H1 (cell line): ENCODE measurements around the gene STEEP1. TPM values are rescaled to one million over a fixed set of nuclear protein-coding genes. Genes with fewer than 3 reads are reported as not detected.

ENCODE experiments used
- CTCF ChIA-PET: fragments of 300-600 bp; sonication (Branson Sonifier 250); formaldehyde crosslinking; loops from one replicate; lab custom pipeline; 2021; ENCODE audit not compliant: partially characterized antibody; lab: Charles Lee
- POLR2A ChIA-PET: fragments of 300-600 bp; sonication (Branson Sonifier 250); formaldehyde crosslinking; loops from one replicate; lab custom pipeline; 2021; ENCODE audit warnings: inconsistent platforms; ENCODE audit not compliant: partially characterized antibody; lab: Charles Lee
- DNase-seq, 2 experiments: peaks; one replicate each; pipeline versions ENCODE4 v3.0.0 to v3.0.0-alpha.2; 2010 to 2022; ENCODE audit warnings: low spot score in 2 of 2, low read depth in 1 of 2, mixed read lengths in 1 of 2
- FAIRE-seq: peaks from 2 replicates; lab custom pipeline; 2011; peaks lifted over from hg19 to GRCh38; lab: Jason Lieb, UNC
- H2AFZ ChIP-seq: 2 replicates; pipeline ENCODE4 v1.8.1; 2012; ENCODE audit warnings: low read length, inconsistent platforms
- H2AK5ac ChIP-seq: 2 replicates; pipeline ENCODE4 v1.6.1; 2013; ENCODE audit warnings: low read depth, low read length
- H2BK120ac ChIP-seq: replicated peaks from 2 replicates; pipeline ENCODE3; 2013; ENCODE audit warnings: low read depth, low read length, inconsistent platforms
- H2BK12ac ChIP-seq: 2 replicates; pipeline ENCODE4 v1.6.1; 2013; ENCODE audit warnings: low read depth, low read length
- H2BK15ac ChIP-seq: 2 replicates; pipeline ENCODE4 v1.6.1; 2013; ENCODE audit warnings: low read length
- H2BK20ac ChIP-seq: 2 replicates; pipeline ENCODE4 v1.6.1; 2013; ENCODE audit warnings: low read length
- H2BK5ac ChIP-seq: 2 replicates; pipeline ENCODE4 v1.6.1; 2013; ENCODE audit warnings: low read depth, low read length
- H3K14ac ChIP-seq: 2 replicates; pipeline ENCODE4 v1.6.1; 2013; ENCODE audit warnings: inconsistent platforms; ENCODE audit not compliant: insufficient read length
- H3K18ac ChIP-seq: 2 replicates; pipeline ENCODE4 v1.6.1; 2013; ENCODE audit warnings: low read length; ENCODE audit errors: extremely low read depth
- H3K23ac ChIP-seq: 2 replicates; pipeline ENCODE4 v1.6.1; 2013; ENCODE audit warnings: inconsistent platforms; ENCODE audit not compliant: insufficient read length
- H3K23me2 ChIP-seq: 2 replicates; pipeline ENCODE4 v1.6.1; 2013; ENCODE audit warnings: low read depth, low read length
- H3K27ac ChIP-seq: 2 replicates; pipeline ENCODE4 v1.6.1; 2011; ENCODE audit warnings: low read depth, low read length, inconsistent platforms
- H3K27me3 ChIP-seq, 4 experiments: replicated peaks in 1 of 4; 1 replicate in 1 of 4; 2 replicates in 3 of 4; pipeline versions ENCODE4 v1.6.1 to v1.8.1; 2011 to 2013; ENCODE audit warnings: low read length in 3 of 4, mild to moderate bottlenecking in 3 of 4, inconsistent platforms in 2 of 4, mixed read lengths in 2 of 4, moderate library complexity in 1 of 4; ENCODE audit not compliant: control insufficient read depth in 3 of 4, insufficient read depth in 3 of 4; ENCODE audit errors: extremely low read depth in 1 of 4
- H3K36me3 ChIP-seq, 4 experiments: 2 replicates each; pipeline versions ENCODE4 v1.6.1 to v1.8.1; 2011 to 2013; ENCODE audit warnings: mild to moderate bottlenecking in 4 of 4, low read length in 3 of 4, moderate library complexity in 2 of 4, control low read depth in 1 of 4, inconsistent platforms in 1 of 4; ENCODE audit not compliant: insufficient read depth in 4 of 4, control insufficient read depth in 2 of 4
- H3K4ac ChIP-seq: replicated peaks from 2 replicates; pipeline ENCODE3; 2013; ENCODE audit warnings: low read length, low read depth, mixed read lengths, inconsistent platforms; ENCODE audit not compliant: insufficient read length
- H3K4me1 ChIP-seq, 4 experiments: replicated peaks in 1 of 4; 1 replicate in 1 of 4; 2 replicates in 3 of 4; pipeline versions ENCODE4 v1.6.1 to v1.8.1; 2011 to 2013; ENCODE audit warnings: low read length in 3 of 4, inconsistent platforms in 2 of 4, mixed read lengths in 1 of 4; ENCODE audit not compliant: insufficient read depth in 4 of 4, control insufficient read depth in 3 of 4
- H3K4me2 ChIP-seq, 2 experiments: 2 replicates each; pipeline versions ENCODE4 v1.6.1 to v1.8.1; 2011 to 2013; ENCODE audit warnings: low read depth in 2 of 2, low read length in 2 of 2, control low read depth in 1 of 2, inconsistent platforms in 1 of 2, mild to moderate bottlenecking in 1 of 2; ENCODE audit not compliant: insufficient read depth in 1 of 2
- H3K4me3 ChIP-seq, 4 experiments: fragments of 200-600, 300-600 bp in 1 of 4; sonication (generic), shearing (Covaris generic), sonication (Bioruptor Twin) in 1 of 4; 2 replicates each; pipeline versions ENCODE4 v1.5.1 to v1.8.1; 2011 to 2016; ENCODE audit warnings: low read length in 4 of 4, low read depth in 3 of 4, control low read depth in 2 of 4, inconsistent platforms in 2 of 4, mild to moderate bottlenecking in 2 of 4, mixed read lengths in 1 of 4, moderate library complexity in 1 of 4; ENCODE audit not compliant: insufficient read depth in 2 of 4; ENCODE audit errors: extremely low read depth in 1 of 4
- H3K56ac ChIP-seq: replicated peaks from 2 replicates; pipeline ENCODE3; 2013; ENCODE audit warnings: low read depth, mild to moderate bottlenecking, mixed read lengths, low read length, inconsistent platforms; ENCODE audit not compliant: insufficient read length
- H3K79me1 ChIP-seq: 2 replicates; pipeline ENCODE4 v1.6.1; 2013; ENCODE audit warnings: low read depth, low read length, control low read depth
- H3K79me2 ChIP-seq, 2 experiments: 2 replicates each; pipeline versions ENCODE4 v1.6.1 to v1.8.1; 2012 to 2013; ENCODE audit warnings: low read length in 2 of 2, mild to moderate bottlenecking in 2 of 2, inconsistent platforms in 1 of 2; ENCODE audit not compliant: insufficient read depth in 2 of 2, control insufficient read depth in 1 of 2
- H3K9ac ChIP-seq, 4 experiments: replicated peaks in 1 of 4; 1 replicate in 1 of 4; 2 replicates in 3 of 4; pipeline versions ENCODE4 v1.6.1 to v1.8.1; 2011 to 2013; ENCODE audit warnings: low read depth in 3 of 4, low read length in 3 of 4, control low read depth in 2 of 4, mild to moderate bottlenecking in 2 of 4, moderate library complexity in 2 of 4, inconsistent platforms in 1 of 4; ENCODE audit errors: extremely low read depth in 1 of 4
- H3K9me3 ChIP-seq, 2 experiments: 2 replicates each; pipeline versions ENCODE4 v1.6.1 to v1.8.1; 2012 to 2013; ENCODE audit warnings: mild to moderate bottlenecking in 2 of 2, moderate library complexity in 2 of 2, control low read depth in 1 of 2, inconsistent platforms in 1 of 2, low read depth in 1 of 2, low read length in 1 of 2, mixed read lengths in 1 of 2; ENCODE audit not compliant: insufficient read depth in 2 of 2
- H4K20me1 ChIP-seq, 2 experiments: replicated peaks in 1 of 2; 2 replicates each; pipeline versions ENCODE3 to v1.8.1; 2011 to 2013; ENCODE audit warnings: inconsistent platforms in 2 of 2, low read length in 2 of 2, mild to moderate bottlenecking in 1 of 2; ENCODE audit not compliant: insufficient read depth in 2 of 2, control insufficient read depth in 1 of 2
- H4K5ac ChIP-seq: 2 replicates; pipeline ENCODE4 v1.6.1; 2013; ENCODE audit warnings: low read length, low read depth, mixed read lengths, inconsistent platforms; ENCODE audit not compliant: insufficient read length
- H4K8ac ChIP-seq: 2 replicates; pipeline ENCODE4 v1.8.0; 2013; ENCODE audit warnings: mild to moderate bottlenecking, moderate library complexity, low read length, inconsistent platforms; ENCODE audit not compliant: insufficient read depth; ENCODE audit errors: extremely low read depth
- H4K91ac ChIP-seq: replicated peaks from 2 replicates; pipeline ENCODE3; 2013; ENCODE audit warnings: low read length, mixed read lengths, inconsistent platforms; ENCODE audit not compliant: insufficient read length
- ASH2L ChIP-seq: fragments of 200-600, 300-600 bp; sonication (generic); IDR thresholded peaks from one replicate; pipeline ENCODE4 v1.7.1; 2017; ENCODE audit warnings: low read length
- CBX5 ChIP-seq: fragments of 300-800, 300-1000 bp; sonication (generic); IDR thresholded peaks from 2 replicates; pipeline ENCODE4 v1.7.1; 2016; ENCODE audit warnings: antibody characterized with exemption, low read length, low read depth
- CREB1 ChIP-seq: IDR thresholded peaks from 2 replicates; pipeline ENCODE4 v1.6.1; 2012; ENCODE audit warnings: inconsistent platforms
- CTBP2 ChIP-seq: IDR thresholded peaks from 2 replicates; pipeline ENCODE4 v1.7.0; 2011; ENCODE audit warnings: borderline replicate concordance, mild to moderate bottlenecking, moderate library complexity, mixed read lengths, low read length; ENCODE audit not compliant: insufficient read depth, insufficient read length
- EGR1 ChIP-seq: IDR thresholded peaks from 2 replicates; pipeline ENCODE4 v1.6.1; 2011; ENCODE audit warnings: low read depth, low read length, borderline replicate concordance
- MAX ChIP-seq: IDR thresholded peaks from 2 replicates; pipeline ENCODE4 v1.6.1; 2012; ENCODE audit warnings: inconsistent platforms
- POU5F1 ChIP-seq: IDR thresholded peaks from 2 replicates; pipeline ENCODE4 v1.6.1; 2011; ENCODE audit warnings: low read depth, mild to moderate bottlenecking, low read length, moderate library complexity
- RXRA ChIP-seq: IDR thresholded peaks from 2 replicates; pipeline ENCODE4 v1.6.1; 2011; ENCODE audit warnings: low read depth, mild to moderate bottlenecking, low read length, moderate library complexity; ENCODE audit not compliant: insufficient read depth
- SIRT6 ChIP-seq: IDR thresholded peaks from one replicate; pipeline ENCODE4 v1.7.1; 2012; ENCODE audit warnings: low read length, inconsistent platforms
- YY1 ChIP-seq: IDR thresholded peaks from 2 replicates; pipeline ENCODE4 v1.6.1; 2011; ENCODE audit warnings: low read depth, mild to moderate bottlenecking, low read length
- WGBS, 2 experiments: shearing (Covaris generic) in 1 of 2; methylation state at CpG; one replicate each; pipeline versions ENCODE4 v1.1.6 to v1.1.7; 2013 to 2015; ENCODE audit warnings: low lambda C conversion rate in 2 of 2, mixed read lengths in 2 of 2, inconsistent platforms in 1 of 2, low coverage in 1 of 2, missing lambda C conversion rate in 1 of 2; ENCODE audit not compliant: insufficient replicate concordance in 2 of 2, insufficient coverage in 1 of 2, insufficient read length in 1 of 2; ENCODE audit errors: extremely low coverage in 1 of 2, missing lambda C conversion rate in 1 of 2; 5-methylcytosine and 5-hydroxymethylcytosine counted together
- polyA plus RNA-seq, 7 experiments: library from polyadenylated mRNA; depleted of rRNA in 3 of 7; stranded (reverse) in 5 of 7; unstranded in 2 of 7; fragments of >200 nt in 5 of 7; fragments of 200-250 nt in 2 of 7; gene quantifications; 1 replicate in 5 of 7; 2 replicates in 1 of 7; 4 replicates in 1 of 7; pipeline versions ENCODE4 v1.2.1 to v1.2.3, GENCODE V29; 2011 to 2013; ENCODE audit warnings: missing spikeins in 2 of 7, mixed read lengths in 2 of 7
- total RNA-seq: library from RNA; stranded (reverse); fragmentation: NEBNext Ultra II Directional; extraction: Animal tissue kit (Norgen Biotek cat#: 25700); gene quantifications from 2 replicates; pipeline ENCODE4 v1.2.1, GENCODE V29; 2021

STEEP1 gene
- total and polyA plus RNA-seq, 2 of the 8 experiments (the other 6 are each of a cell fraction or from before 2014, with no cell fraction given), result 9.2 to 29.7 TPM

GRCh38 chrX:119549327-119550016, 15.7 kb downstream of the STEEP1 start:
- no peaks in the 10 kb centered on the region for H3K79me1 ChIP-seq
- H3K23me2 ChIP-seq, result no peaks in the 10 kb centered on the region
- no peak overlapping the region for H4K91ac ChIP-seq
- H3K18ac ChIP-seq, result no peak overlapping the region
- no peaks in the 10 kb centered on the region; a peak in 1 of 4 replicates for H3K79me2 ChIP-seq
- H3K27ac ChIP-seq, result no peak overlapping the region
- H3K27me3 ChIP-seq, result no peaks in the 10 kb centered on the region
- no peak overlapping the region for H4K5ac ChIP-seq
- no peak overlapping the region for H3K56ac ChIP-seq
- H3K23ac ChIP-seq, result no peak overlapping the region
- ChIA-PET CTCF (interaction anchor here (0.6 to 1.0 kb wide), 2 partner anchors 25 to 37 kb away, joined by 3 read pairs; no protein-coding TSS in a partner anchor), POLR2A (interaction anchor here (1.1 kb wide), 1 partner anchor 25 kb away, joined by 4 read pairs; the partner anchor contains the start of gene UBE2A)
- no peak overlapping the region for H2BK15ac ChIP-seq
- FAIRE-seq, result no peak
- H3K9ac ChIP-seq, result no peak overlapping the region
- TF ChIP-seq POU5F1 (no peak), ASH2L (no peak), EGR1 (no peak), CBX5 (no peak), MAX (no peak), SIRT6 (no peak), RXRA (no peak), YY1 (no peak), CREB1 (no peak), CTBP2 (no peak)
- H3K4me1 ChIP-seq, result no peaks in the 10 kb centered on the region
- H2AFZ ChIP-seq, result no peak overlapping the region
- no peak overlapping the region for H3K4me2 ChIP-seq
- H3K36me3 ChIP-seq, result no peaks in the 10 kb centered on the region
- H2BK20ac ChIP-seq, result no peak overlapping the region
- no peak overlapping the region for H2BK12ac ChIP-seq
- 78% methylated on average over 7 of the region's 7 CpGs; no CpG with 5 or more reads in 1 of the 2 experiments for WGBS, 2 experiments
- H2BK120ac ChIP-seq, result no peak overlapping the region
- H3K14ac ChIP-seq, result no peak overlapping the region
- H4K20me1 ChIP-seq, result no peaks in the 10 kb centered on the region
- no peak overlapping the region for H3K4me3 ChIP-seq
- DNase-seq, result no peak
- no peak overlapping the region for H2AK5ac ChIP-seq
- no peak overlapping the region for H3K4ac ChIP-seq
- no peaks in the 10 kb centered on the region for H3K9me3 ChIP-seq
- H2BK5ac ChIP-seq, result no peak overlapping the region
- H4K8ac ChIP-seq, result no peak overlapping the region
